Liver (tissue), 3 donors: ENCODE results near the gene AP2A2.
"Not testable (repeated sequence)": the region's sequence is repeated elsewhere in the genome, so short reads cannot be mapped to it uniquely, and the experiment has no call there.

Source experiments
- EGR1 ChIP-seq, 2 donors: IDR thresholded peaks; 2 replicates each; pipeline ENCODE4 v1.6.1; 2016 to 2018; ENCODE audit warnings: antibody characterized with exemption in 2 of 2, low read depth in 2 of 2
- FOXA1 ChIP-seq: IDR thresholded peaks from 2 replicates; pipeline ENCODE4 v1.6.1; 2016; ENCODE audit warnings: antibody characterized with exemption
- JUND ChIP-seq, 2 donors: IDR thresholded peaks; 2 replicates each; pipeline ENCODE4 v1.6.1; 2016; ENCODE audit warnings: antibody characterized with exemption in 2 of 2
- RAD21 ChIP-seq, 2 donors: IDR thresholded peaks; 2 replicates each; pipeline ENCODE4 v1.6.1; 2016; ENCODE audit warnings: antibody characterized with exemption in 2 of 2, mild to moderate bottlenecking in 2 of 2
- SP1 ChIP-seq: IDR thresholded peaks from 2 replicates; pipeline ENCODE4 v1.6.1; 2018; ENCODE audit warnings: antibody characterized with exemption, mild to moderate bottlenecking
- YY1 ChIP-seq: IDR thresholded peaks from 2 replicates; pipeline ENCODE4 v1.6.1; 2016; ENCODE audit warnings: antibody characterized with exemption, mild to moderate bottlenecking
- TF ChIP-seq, protein P1 (sequence below): fragments of 150-350 bp; IDR thresholded peaks from 2 replicates; pipeline ENCODE4 v1.5.1; 2017; ENCODE audit warnings: improper control_type of control experiment, low read depth, low read length; ENCODE audit not compliant: missing input control
- TF ChIP-seq, protein P2 (sequence below): IDR thresholded peaks from 2 replicates; pipeline ENCODE4 v1.6.1; 2016; ENCODE audit warnings: antibody characterized with exemption
- TF ChIP-seq, protein P3 (sequence below): IDR thresholded peaks from 2 replicates; pipeline ENCODE4 v1.6.1; 2016; ENCODE audit warnings: antibody characterized with exemption
- donor health status: healthy.
- donor health status: healthy.

DNA sequence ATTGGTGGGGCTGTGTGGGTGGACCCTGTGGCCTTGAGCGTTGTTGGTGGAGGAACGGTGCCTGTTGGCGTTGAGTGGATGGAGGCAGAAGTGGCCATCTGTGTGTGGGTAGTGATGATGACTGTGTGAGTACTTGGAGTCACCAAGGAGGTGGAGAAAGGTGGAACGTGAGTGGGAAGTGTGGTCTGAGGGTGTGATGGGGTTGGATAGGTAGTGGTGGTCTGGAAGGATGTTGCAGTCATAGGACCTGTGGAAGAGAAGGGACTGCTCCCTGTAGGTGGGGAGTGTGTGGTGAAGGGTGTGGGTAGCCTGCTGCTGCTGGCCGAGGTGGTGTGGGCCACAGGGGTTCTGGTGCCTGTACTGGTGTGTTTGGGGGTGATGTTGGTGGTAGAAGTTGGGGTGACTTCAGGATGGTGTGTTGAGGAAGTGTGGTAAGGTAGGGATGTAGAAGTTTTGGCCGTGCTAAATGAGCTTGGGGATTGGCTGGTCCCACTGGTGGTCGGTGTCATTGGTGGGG lies 91.0 kb downstream of the AP2A2 start:
- TF ChIP-seq, protein P1, sequence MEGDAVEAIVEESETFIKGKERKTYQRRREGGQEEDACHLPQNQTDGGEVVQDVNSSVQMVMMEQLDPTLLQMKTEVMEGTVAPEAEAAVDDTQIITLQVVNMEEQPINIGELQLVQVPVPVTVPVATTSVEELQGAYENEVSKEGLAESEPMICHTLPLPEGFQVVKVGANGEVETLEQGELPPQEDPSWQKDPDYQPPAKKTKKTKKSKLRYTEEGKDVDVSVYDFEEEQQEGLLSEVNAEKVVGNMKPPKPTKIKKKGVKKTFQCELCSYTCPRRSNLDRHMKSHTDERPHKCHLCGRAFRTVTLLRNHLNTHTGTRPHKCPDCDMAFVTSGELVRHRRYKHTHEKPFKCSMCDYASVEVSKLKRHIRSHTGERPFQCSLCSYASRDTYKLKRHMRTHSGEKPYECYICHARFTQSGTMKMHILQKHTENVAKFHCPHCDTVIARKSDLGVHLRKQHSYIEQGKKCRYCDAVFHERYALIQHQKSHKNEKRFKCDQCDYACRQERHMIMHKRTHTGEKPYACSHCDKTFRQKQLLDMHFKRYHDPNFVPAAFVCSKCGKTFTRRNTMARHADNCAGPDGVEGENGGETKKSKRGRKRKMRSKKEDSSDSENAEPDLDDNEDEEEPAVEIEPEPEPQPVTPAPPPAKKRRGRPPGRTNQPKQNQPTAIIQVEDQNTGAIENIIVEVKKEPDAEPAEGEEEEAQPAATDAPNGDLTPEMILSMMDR, result not testable (repeated sequence)
- not testable (repeated sequence) for TF ChIP-seq FOXA1; RAD21 (IDR thresholded peaks at IDR 0.05); YY1; EGR1 (IDR thresholded peaks at IDR 0.05; ENCODE audit: low read depth in 2 of 2); SP1; JUND (IDR thresholded peaks at IDR 0.05)
- TF ChIP-seq, protein P2, sequence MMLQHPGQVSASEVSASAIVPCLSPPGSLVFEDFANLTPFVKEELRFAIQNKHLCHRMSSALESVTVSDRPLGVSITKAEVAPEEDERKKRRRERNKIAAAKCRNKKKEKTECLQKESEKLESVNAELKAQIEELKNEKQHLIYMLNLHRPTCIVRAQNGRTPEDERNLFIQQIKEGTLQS, result not testable (repeated sequence)
- TF ChIP-seq, protein P3, sequence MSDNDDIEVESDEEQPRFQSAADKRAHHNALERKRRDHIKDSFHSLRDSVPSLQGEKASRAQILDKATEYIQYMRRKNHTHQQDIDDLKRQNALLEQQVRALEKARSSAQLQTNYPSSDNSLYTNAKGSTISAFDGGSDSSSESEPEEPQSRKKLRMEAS, result not testable (repeated sequence)
